HG02973 (cell line): ENCODE data around the gene SNW1.
"Not testable (repeated sequence)": the region's sequence is repeated elsewhere in the genome, so short reads cannot be mapped to it uniquely, and the experiment has no call there.

ENCODE experiments used
- ATAC-seq: cut with Tn5 transposase; IDR thresholded peaks from one replicate; pipeline ENCODE4 v1.9.1; 2021; ENCODE audit warnings: moderate library complexity; ENCODE audit not compliant: unreplicated experiment

Gene SNW1

GRCh38 chr14:77752799-77753516, 8.0 kb downstream of the SNW1 start:
- no peak for ATAC-seq

- ATAC-seq: no peak
These were observed 8.7 kb downstream of the SNW1 start for GRCh38 chr14:77752266-77752665.

GRCh38 chr14:77747425-77747824, 13.5 kb downstream of the SNW1 start:
- not testable (repeated sequence) for ATAC-seq

- ATAC-seq: no peak
These were observed 14.8 kb downstream of the SNW1 start for GRCh38 chr14:77746064-77746702.

GRCh38 chr14:77741438-77741837, 19.5 kb downstream of the SNW1 start:
- ATAC-seq: no peak

- ATAC-seq: no peak
These were observed 22.3 kb downstream of the SNW1 start for GRCh38 chr14:77738559-77739250.

- ATAC-seq: no peak
These were observed 29.9 kb downstream of the SNW1 start for GRCh38 chr14:77730976-77731497.

GRCh38 chr14:77722301-77722700, 38.7 kb downstream of the SNW1 start:
- no peak for ATAC-seq

- ATAC-seq: no peak
These were observed 39.5 kb downstream of the SNW1 start for GRCh38 chr14:77721437-77721836.

- ATAC-seq: no peak
These were observed 43.2 kb downstream of the SNW1 start for GRCh38 chr14:77717608-77718305.

- no peak for ATAC-seq
These were observed 46.0 kb downstream of the SNW1 start for GRCh38 chr14:77714926-77715325.

- ATAC-seq: no peak
These were observed 50.6 kb downstream of the SNW1 start for GRCh38 chr14:77710364-77710763.

- ATAC-seq: no peak
These were observed 51.5 kb downstream of the SNW1 start for GRCh38 chr14:77709412-77709811.

- no peak for ATAC-seq
These were observed 52.2 kb downstream of the SNW1 start for GRCh38 chr14:77708749-77709148.

GRCh38 chr14:77707724-77708408, 53.1 kb downstream of the SNW1 start, which contains the start of the genes ALKBH1 and SLIRP:
ALKBH1 (minus strand) TSS chr14:77708023; CDS start chr14:77708004, 19 bp downstream.
SLIRP (plus strand) TSS chr14:77708103; CDS start chr14:77708112, 9 bp downstream.
- peak; percentile 97 for ATAC-seq

GRCh38 chr14:77707355-77707723, 53.6 kb downstream of the SNW1 start:
- peak; percentile 12 for ATAC-seq

- no peak for ATAC-seq
These were observed 69.7 kb downstream of the SNW1 start for GRCh38 chr14:77691259-77691658.

- no peak for ATAC-seq
These were observed 78.8 kb downstream of the SNW1 start for GRCh38 chr14:77682158-77682553.

- no peak for ATAC-seq
These were observed 79.5 kb downstream of the SNW1 start for GRCh38 chr14:77681196-77682157.
